Measurements from ENCODE around the gene ERICH2.

DNA sequence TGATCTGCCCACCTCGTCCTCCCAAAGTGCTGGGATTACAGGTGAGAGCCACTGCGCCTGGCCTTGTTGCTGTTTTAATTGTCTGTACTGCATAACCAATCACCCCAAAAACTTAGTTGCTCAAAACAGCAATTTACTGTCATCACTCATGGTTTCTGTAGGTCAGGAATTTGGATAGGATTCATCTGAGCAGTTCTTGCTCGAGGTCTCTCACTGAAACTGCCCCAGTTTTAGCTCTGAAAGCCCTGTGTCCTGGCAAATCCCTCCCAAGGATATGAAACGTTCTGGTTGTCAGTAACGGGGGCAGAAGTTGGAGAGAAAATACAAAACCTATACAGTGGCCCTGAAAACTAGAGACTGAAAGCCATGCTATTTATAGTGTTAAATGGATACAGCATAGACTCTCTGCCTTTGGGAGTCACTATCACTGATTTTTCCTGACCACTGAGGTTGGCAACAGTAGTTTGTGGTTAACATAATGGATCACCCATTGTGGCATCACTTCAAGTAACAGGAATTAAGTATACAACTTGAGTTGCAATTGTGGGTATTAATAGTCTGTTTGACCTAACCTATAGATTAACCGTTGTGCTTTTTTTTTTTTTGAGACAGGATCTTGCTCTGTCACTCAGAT is 27.2 kb upstream of the ERICH2 start:
- TF ChIP-seq TCF7L2 (IDR thresholded peaks at IDR 0.05; ENCODE audit: low read depth, low read length) (no peak), POLR2AphosphoS5 (IDR thresholded peaks at IDR 0.05; ENCODE audit: low read depth, low read length) (no peak), REST (IDR thresholded peaks at IDR 0.05; ENCODE audit: insufficient read depth in 1 of 2, low read depth in 2 of 2, low read length in 1 of 2) (no peak), SIN3A (IDR thresholded peaks at IDR 0.05; ENCODE audit: borderline replicate concordance, insufficient read depth, low read depth, low read length) (no peak)
- TF ChIP-seq, protein P1, sequence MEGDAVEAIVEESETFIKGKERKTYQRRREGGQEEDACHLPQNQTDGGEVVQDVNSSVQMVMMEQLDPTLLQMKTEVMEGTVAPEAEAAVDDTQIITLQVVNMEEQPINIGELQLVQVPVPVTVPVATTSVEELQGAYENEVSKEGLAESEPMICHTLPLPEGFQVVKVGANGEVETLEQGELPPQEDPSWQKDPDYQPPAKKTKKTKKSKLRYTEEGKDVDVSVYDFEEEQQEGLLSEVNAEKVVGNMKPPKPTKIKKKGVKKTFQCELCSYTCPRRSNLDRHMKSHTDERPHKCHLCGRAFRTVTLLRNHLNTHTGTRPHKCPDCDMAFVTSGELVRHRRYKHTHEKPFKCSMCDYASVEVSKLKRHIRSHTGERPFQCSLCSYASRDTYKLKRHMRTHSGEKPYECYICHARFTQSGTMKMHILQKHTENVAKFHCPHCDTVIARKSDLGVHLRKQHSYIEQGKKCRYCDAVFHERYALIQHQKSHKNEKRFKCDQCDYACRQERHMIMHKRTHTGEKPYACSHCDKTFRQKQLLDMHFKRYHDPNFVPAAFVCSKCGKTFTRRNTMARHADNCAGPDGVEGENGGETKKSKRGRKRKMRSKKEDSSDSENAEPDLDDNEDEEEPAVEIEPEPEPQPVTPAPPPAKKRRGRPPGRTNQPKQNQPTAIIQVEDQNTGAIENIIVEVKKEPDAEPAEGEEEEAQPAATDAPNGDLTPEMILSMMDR (IDR thresholded peaks at IDR 0.05): no peak
